NCI-H1436 (cell line): ENCODE measurements around the gene RBP2.
A peak's percentile ranks its signal among the peaks of the same experiment; 100 is the strongest.

ENCODE experiments used
- DNase-seq: peaks from one replicate; lab custom pipeline; 2025; lab: John Stamatoyannopoulos, UW

The RBP2 gene

GRCh38 chr3:139481116-139481515, 4.8 kb upstream of the RBP2 start:
- DNase-seq, result no peak

GRCh38 chr3:139480585-139480984, 4.3 kb upstream of the RBP2 start:
- DNase-seq, result no peak

- DNase-seq, result no peak
Measured at GRCh38 chr3:139477710-139478640, 1.7 kb upstream of the RBP2 start.

GRCh38 chr3:139473155-139473771, 3.1 kb downstream of the RBP2 start:
- no peak for DNase-seq

- no peak for DNase-seq
Measured at GRCh38 chr3:139472380-139473010, 3.8 kb downstream of the RBP2 start.

GRCh38 chr3:139470199-139470598, 6.1 kb downstream of the RBP2 start:
- no peak for DNase-seq

GRCh38 chr3:139468399-139468798, 7.9 kb downstream of the RBP2 start:
- no peak for DNase-seq

GRCh38 chr3:139466360-139466759, 10.0 kb downstream of the RBP2 start:
- DNase-seq, result no peak

GRCh38 chr3:139465636-139466035, 10.7 kb downstream of the RBP2 start:
- no peak for DNase-seq

GRCh38 chr3:139463466-139463865, 12.8 kb downstream of the RBP2 start:
- DNase-seq, result no peak

- no peak for DNase-seq
Measured at GRCh38 chr3:139460529-139460928, 15.8 kb downstream of the RBP2 start.

GRCh38 chr3:139460076-139460475, 16.2 kb downstream of the RBP2 start:
- no peak for DNase-seq

GRCh38 chr3:139458348-139458747, 18.0 kb downstream of the RBP2 start:
- no peak for DNase-seq

GRCh38 chr3:139457066-139457465, 19.2 kb downstream of the RBP2 start:
- no peak for DNase-seq

- DNase-seq, result no peak
Measured at GRCh38 chr3:139456386-139456785, 19.9 kb downstream of the RBP2 start.

GRCh38 chr3:139455855-139456254, 20.5 kb downstream of the RBP2 start:
- DNase-seq, result no peak

GRCh38 chr3:139455206-139455605, 21.1 kb downstream of the RBP2 start:
- no peak for DNase-seq

- no peak for DNase-seq
Measured at GRCh38 chr3:139454346-139454745, 22.0 kb downstream of the RBP2 start.

- no peak for DNase-seq
Measured at GRCh38 chr3:139450159-139450558, 26.2 kb downstream of the RBP2 start.

- no peak for DNase-seq
Measured at GRCh38 chr3:139449566-139449965, 26.8 kb downstream of the RBP2 start.

- peak; percentile 72 for DNase-seq
Measured at GRCh38 chr3:139448104-139448503, 28.2 kb downstream of the RBP2 start.

- no peak for DNase-seq
Measured at GRCh38 chr3:139447486-139447885, 28.8 kb downstream of the RBP2 start.

- DNase-seq, result no peak
Measured at GRCh38 chr3:139444446-139444845, 31.9 kb downstream of the RBP2 start.
